Measurements from ENCODE around the gene CLDN7.

CLDN7 gene

GRCh38 chr17:7285679-7286078, 23.4 kb upstream of the CLDN7 start:
- no peak for DNase-seq (ENCODE audit: low read depth)

GRCh38 chr17:7284911-7285310, 22.6 kb upstream of the CLDN7 start:
- no peak for DNase-seq (ENCODE audit: low read depth)

GRCh38 chr17:7283471-7284216, 21.4 kb upstream of the CLDN7 start:
- no peak for DNase-seq (ENCODE audit: low read depth)

GRCh38 chr17:7282752-7283321, 20.6 kb upstream of the CLDN7 start:
- DNase-seq (ENCODE audit: low read depth): no peak

- no peak for DNase-seq (ENCODE audit: low read depth)
Observed at GRCh38 chr17:7281953-7282751, 19.9 kb upstream of the CLDN7 start.

- DNase-seq (ENCODE audit: low read depth): peak; percentile 83
Observed at GRCh38 chr17:7281074-7281952, 19.0 kb upstream of the CLDN7 start, which contains the start of gene SLC2A4. Gene SLC2A4, plus strand, starts transcription at chr17:7281718. Its CDS starts 217 bp downstream, at chr17:7281935.

- peak; percentile 70 for DNase-seq (ENCODE audit: low read depth)
Observed at GRCh38 chr17:7280519-7281073, 18.3 kb upstream of the CLDN7 start.

GRCh38 chr17:7279448-7279847, 17.2 kb upstream of the CLDN7 start:
- DNase-seq (ENCODE audit: low read depth): no peak

GRCh38 chr17:7266784-7267183, 4.5 kb upstream of the CLDN7 start:
- DNase-seq (ENCODE audit: low read depth): no peak

- no peak for DNase-seq (ENCODE audit: low read depth)
Observed at GRCh38 chr17:7263801-7264078, 1.5 kb upstream of the CLDN7 start.

GRCh38 chr17:7262935-7263800, 890 bp upstream of the CLDN7 start:
- no peak for DNase-seq (ENCODE audit: low read depth)

- DNase-seq (ENCODE audit: low read depth): no peak
Observed at GRCh38 chr17:7261379-7262191, 693 bp downstream of the CLDN7 start.

- no peak for DNase-seq (ENCODE audit: low read depth)
Observed at GRCh38 chr17:7260651-7261378, 1.5 kb downstream of the CLDN7 start.

GRCh38 chr17:7260151-7260550, 2.1 kb downstream of the CLDN7 start:
- no peak for DNase-seq (ENCODE audit: low read depth)

GRCh38 chr17:7259555-7259889, 2.8 kb downstream of the CLDN7 start:
- DNase-seq (ENCODE audit: low read depth): no peak

GRCh38 chr17:7258731-7259554, 3.3 kb downstream of the CLDN7 start:
- peak; percentile 69 for DNase-seq (ENCODE audit: low read depth)

GRCh38 chr17:7256766-7257456, 5.4 kb downstream of the CLDN7 start:
- no peak for DNase-seq (ENCODE audit: low read depth)

GRCh38 chr17:7254511-7254910, 7.8 kb downstream of the CLDN7 start:
- DNase-seq (ENCODE audit: low read depth): no peak

All from fibroblast of gingiva (primary cell).